Breast epithelium (tissue), 4 donors: Measurements from ENCODE around the gene ARL3. TPM values are rescaled to one million over a fixed set of nuclear protein-coding genes. Genes with fewer than 3 reads are reported as not detected.
A peak's percentile ranks its signal among the peaks of the same experiment; 100 is the strongest.

Experiments used
- DNase-seq, 2 donors: peaks; one replicate each; pipeline ENCODE4 v3.0.0-alpha.2; 2019; ENCODE audit warnings: low spot score in 2 of 2
- H3K27ac ChIP-seq, 2 donors: fragments of 200-600 bp; sonication (generic) in 1 of 2; one replicate each; pipeline ENCODE4 v1.5.1; 2016 to 2019; ENCODE audit warnings: mild to moderate bottlenecking in 1 of 2
- H3K27me3 ChIP-seq, 2 donors: fragments of 200-600 bp; sonication (generic) in 1 of 2; one replicate each; pipeline versions ENCODE4 v1.5.1 to v1.6.0; 2017 to 2019; ENCODE audit warnings: control low read depth in 1 of 2, mild to moderate bottlenecking in 1 of 2
- H3K36me3 ChIP-seq: fragments of 200-600 bp; one replicate; pipeline ENCODE4 v1.5.1; 2019
- H3K4me1 ChIP-seq, 2 donors: fragments of 200-600 bp; sonication (generic); one replicate each; pipeline ENCODE4 v1.5.1; 2016 to 2019; ENCODE audit warnings: control low read depth in 1 of 2
- H3K4me3 ChIP-seq, 3 donors: fragments of 200-600 bp; sonication (generic); 1 replicate in 2 of 3; 2 replicates in 1 of 3; pipeline ENCODE4 v1.5.1; 2016 to 2019; ENCODE audit warnings: mild to moderate bottlenecking in 3 of 3, moderate library complexity in 2 of 3
- H3K9me3 ChIP-seq, 2 donors: fragments of 200-600 bp; sonication (generic) in 1 of 2; one replicate each; pipeline ENCODE4 v1.5.1; 2016 to 2019; ENCODE audit warnings: control low read depth in 1 of 2
- CTCF ChIP-seq, 3 donors: fragments of 450-650 bp; IDR thresholded peaks; one replicate each; pipeline ENCODE4 v1.5.1; 2016 to 2017; ENCODE audit warnings: antibody characterized with exemption in 3 of 3, mild to moderate bottlenecking in 3 of 3, moderate library complexity in 3 of 3
- POLR2A ChIP-seq: fragments of 450-650 bp; IDR thresholded peaks from one replicate; pipeline ENCODE4 v1.6.1; 2016; ENCODE audit warnings: antibody characterized with exemption, mild to moderate bottlenecking, moderate library complexity
- POLR2AphosphoS5 ChIP-seq, 3 donors: sonication (generic); formaldehyde crosslinking; IDR thresholded peaks; one replicate each; pipeline ENCODE4 v1.6.1; 2017; ENCODE audit warnings: antibody characterized with exemption in 3 of 3
- intact Hi-C: fragments of 100-400 bp; cut with DNase I; formaldehyde crosslinking; loops from one replicate; pipeline ENCODE4 v1.15.1; 2023; ENCODE audit warnings: low total_unique reads
- total RNA-seq, 3 donors: library from RNA; depleted of rRNA; stranded (reverse); fragments of >200 nt; gene quantifications; one replicate each; pipeline ENCODE4 v1.1.0, GENCODE V29; 2016

The ARL3 gene
- total RNA-seq, 3 donors from 2014 or later: 5.1 to 7.3 (median 5.9) TPM

GRCh38 chr10:102648889-102649796 lies 65.1 kb downstream of the ARL3 start:
- no peaks in the 10 kb centered on the region for H3K9me3 ChIP-seq
- DNase-seq: no peak
- intact Hi-C loops: no loop called here
- no peaks in the 10 kb centered on the region for H3K27me3 ChIP-seq
- H3K36me3 ChIP-seq: no peaks in the 10 kb centered on the region
- H3K4me1 ChIP-seq: peaks cover 10 to 52% of the 10 kb centered on the region in 2 donors
- H3K27ac ChIP-seq: peak overlapping the region; percentile 99 to 100
- H3K4me3 ChIP-seq: peak overlapping the region; percentile 85 to 96 (median 92)
- no peak for TF ChIP-seq CTCF (IDR thresholded peaks at IDR 0.05)
- no peak for TF ChIP-seq POLR2A
- TF ChIP-seq POLR2AphosphoS5 (IDR thresholded peaks at IDR 0.05): no peak

- DNase-seq: no peak
- Histone ChIP-seq H3K4me1 (peaks cover 10 to 52% of the 10 kb centered on the region in 2 donors), H3K27me3 (no peaks in the 10 kb centered on the region), H3K27ac (peak overlapping the region; percentile 99 to 100), H3K9me3 (no peaks in the 10 kb centered on the region), H3K36me3 (no peaks in the 10 kb centered on the region), H3K4me3 (peak overlapping the region; percentile 85 to 96 (median 92))
- TF ChIP-seq CTCF (IDR thresholded peaks at IDR 0.05): no peak
- no peak for TF ChIP-seq POLR2AphosphoS5 (IDR thresholded peaks at IDR 0.05)
- no peak for TF ChIP-seq POLR2A
- intact Hi-C loops: no loop called here
Measured at GRCh38 chr10:102648269-102648888, 65.8 kb downstream of the ARL3 start.

GRCh38 chr10:102647443-102648268 lies 66.5 kb downstream of the ARL3 start:
- intact Hi-C loops: no loop called here
- Histone ChIP-seq H3K36me3 (no peaks in the 10 kb centered on the region), H3K4me1 (peaks cover 10 to 52% of the 10 kb centered on the region in 2 donors), H3K4me3 (peak overlapping the region; percentile 85 to 96 (median 92)), H3K9me3 (no peaks in the 10 kb centered on the region), H3K27ac (peak overlapping the region; percentile 99 to 100), H3K27me3 (no peaks in the 10 kb centered on the region)
- no peak for DNase-seq
- TF ChIP-seq POLR2AphosphoS5 (IDR thresholded peaks at IDR 0.05) (no peak), POLR2A (no peak), CTCF (IDR thresholded peaks at IDR 0.05) (no peak)

GRCh38 chr10:102646610-102647442 lies 67.4 kb downstream of the ARL3 start:
- no peak for DNase-seq
- Histone ChIP-seq H3K36me3 (no peaks in the 10 kb centered on the region), H3K4me1 (peaks cover 10 to 50% of the 10 kb centered on the region in 2 donors), H3K4me3 (peak overlapping the region; percentile 85 to 96 (median 92)), H3K9me3 (no peaks in the 10 kb centered on the region), H3K27me3 (no peaks in the 10 kb centered on the region), H3K27ac (peak overlapping the region; percentile 99 to 100)
- intact Hi-C loops: no loop called here
- TF ChIP-seq CTCF (IDR thresholded peaks at IDR 0.05) (no peak), POLR2A (no peak), POLR2AphosphoS5 (IDR thresholded peaks at IDR 0.05) (no peak)
